K562 (cell line): Measurements from ENCODE around the gene NF1. TPM values are rescaled to one million over a fixed set of nuclear protein-coding genes. Genes with fewer than 3 reads are reported as not detected.
A peak's percentile ranks its signal among the peaks of the same experiment; 100 is the strongest.

Experiments used
- ETV5 ChIP-seq: sonication (generic); formaldehyde crosslinking; IDR thresholded peaks from 2 replicates; pipeline ENCODE4 v1.4.0; 2020; ENCODE audit warnings: low read depth, mild to moderate bottlenecking, missing genetic modification reagents
- FUS ChIP-seq: fragments of 200-400 bp; formaldehyde crosslinking; optimal IDR thresholded peaks from 2 replicates; pipeline ENCODE3; 2017; ENCODE audit warnings: low read depth, low read length
- HNRNPLL ChIP-seq: fragments of 200-400 bp; formaldehyde crosslinking; IDR thresholded peaks from 2 replicates; pipeline ENCODE4 v1.6.1; 2017; ENCODE audit warnings: low read length, low read depth, mild to moderate bottlenecking; ENCODE audit not compliant: poor library complexity, severe bottlenecking
- KLF1 ChIP-seq: fragments of 450-650 bp; IDR thresholded peaks from 2 replicates; pipeline ENCODE4 v1.6.1; 2016; ENCODE audit warnings: missing genetic modification characterization, missing compliant biosample characterization
- MCM2 ChIP-seq: fragments of 450-650 bp; IDR thresholded peaks from 2 replicates; pipeline ENCODE4 v1.6.1; 2017; ENCODE audit warnings: low read depth, mild to moderate bottlenecking
- MECOM ChIP-seq: fragments of 250-450 bp; sonication (Bioruptor Pico); IDR thresholded peaks from 2 replicates; pipeline ENCODE4 v1.8.0; 2022; ENCODE audit warnings: inconsistent platforms
- MTF1 ChIP-seq: fragments of 250-450 bp; sonication (Bioruptor Pico); IDR thresholded peaks from 2 replicates; pipeline ENCODE4 v1.9.0; 2021; ENCODE audit warnings: moderate library complexity, mild to moderate bottlenecking, inconsistent platforms, borderline replicate concordance
- NFATC3 ChIP-seq: fragments of 450-650 bp; IDR thresholded peaks from 2 replicates; pipeline ENCODE4 v1.6.1; 2017; ENCODE audit warnings: mild to moderate bottlenecking
- NFRKB ChIP-seq: fragments of 450-650 bp; IDR thresholded peaks from 2 replicates; pipeline ENCODE4 v1.6.1; 2016; ENCODE audit warnings: low read depth
- PCBP2 ChIP-seq: fragments of 200-400 bp; formaldehyde crosslinking; IDR thresholded peaks from 2 replicates; pipeline ENCODE4 v1.6.1; 2018; ENCODE audit warnings: low read length, low read depth, mild to moderate bottlenecking, moderate library complexity; ENCODE audit not compliant: poor library complexity, severe bottlenecking
- PHTF2 ChIP-seq: fragments of 250-450 bp; sonication (Bioruptor Pico); IDR thresholded peaks from 2 replicates; pipeline ENCODE4 v1.5.0; 2021; ENCODE audit warnings: mild to moderate bottlenecking
- POLR3A ChIP-seq: IDR thresholded peaks from 2 replicates; pipeline ENCODE4 v1.6.1; 2011; ENCODE audit warnings: borderline replicate concordance, mild to moderate bottlenecking, moderate library complexity; ENCODE audit not compliant: insufficient read length, insufficient read depth; ENCODE audit errors: extremely low read depth
- POLR3G ChIP-seq: IDR thresholded peaks from 2 replicates; pipeline ENCODE4 v1.6.1; 2011; ENCODE audit not compliant: insufficient read length, insufficient replicate concordance; ENCODE audit errors: extremely low read depth
- RCOR1 ChIP-seq, 2 experiments: IDR thresholded peaks; 2 replicates each; pipeline ENCODE4 v1.6.1; 2012; ENCODE audit warnings: low read depth in 2 of 2, low read length in 2 of 2, borderline replicate concordance in 1 of 2, improper control_type of control experiment in 1 of 2
- SP1 ChIP-seq: sonication (generic); formaldehyde crosslinking; IDR thresholded peaks from 2 replicates; pipeline ENCODE4 v1.8.1; 2022; ENCODE audit warnings: mild to moderate bottlenecking, missing genetic modification reagents
- polyA plus RNA-seq, 8 experiments: library from polyadenylated mRNA; depleted of rRNA in 4 of 8; stranded (reverse) in 5 of 8; unstranded in 3 of 8; fragments of >200 nt; fragmentation: Nextera tagmentation in 2 of 8; fragmentation: Illumina TruSeq in 1 of 8; extraction: Ambion mirVana in 2 of 8; extraction: Trizol in 1 of 8; gene quantifications; 2 replicates each; pipeline versions ENCODE4 v1.2.1 to v1.2.3, GENCODE V29; 2011 to 2014; ENCODE audit warnings: inconsistent platforms in 1 of 8, missing spikeins in 1 of 8
- total RNA-seq, 7 experiments: library from RNA; depleted of rRNA in 6 of 7; stranded (reverse); fragments of >200 nt in 6 of 7; fragmentation: Illumina TruSeq in 2 of 7; extraction: Trizol in 2 of 7; gene quantifications; 2 replicates each; pipeline versions ENCODE4 v1.2.1 to v1.2.3, GENCODE V29; 2011 to 2021; ENCODE audit warnings: low replicate concordance in 1 of 7
- TF ChIP-seq, protein P1 (sequence below): sonication (generic); formaldehyde crosslinking; IDR thresholded peaks from 2 replicates; pipeline ENCODE4 v1.8.1; 2022; ENCODE audit warnings: missing genetic modification reagents
- TF ChIP-seq, protein P2 (sequence below): fragments of 200-800 bp; sonication (Bioruptor generic); IDR thresholded peaks from 2 replicates; pipeline ENCODE4 v1.6.1; 2017; ENCODE audit warnings: missing genetic modification characterization, missing compliant biosample characterization
- TF ChIP-seq, protein P3 (sequence below), 2 experiments: fragments of 450-650 bp; IDR thresholded peaks; 2 replicates each; pipeline ENCODE4 v1.6.1; 2016; ENCODE audit warnings: mild to moderate bottlenecking in 2 of 2, borderline replicate concordance in 1 of 2, low read depth in 1 of 2, moderate library complexity in 1 of 2

NF1 gene
- total and polyA plus RNA-seq, 9 of the 15 experiments (the other 6 are each of a cell fraction or from before 2014, with no cell fraction given), result 3.4 to 41.9 (median 24.3) TPM

DNA sequence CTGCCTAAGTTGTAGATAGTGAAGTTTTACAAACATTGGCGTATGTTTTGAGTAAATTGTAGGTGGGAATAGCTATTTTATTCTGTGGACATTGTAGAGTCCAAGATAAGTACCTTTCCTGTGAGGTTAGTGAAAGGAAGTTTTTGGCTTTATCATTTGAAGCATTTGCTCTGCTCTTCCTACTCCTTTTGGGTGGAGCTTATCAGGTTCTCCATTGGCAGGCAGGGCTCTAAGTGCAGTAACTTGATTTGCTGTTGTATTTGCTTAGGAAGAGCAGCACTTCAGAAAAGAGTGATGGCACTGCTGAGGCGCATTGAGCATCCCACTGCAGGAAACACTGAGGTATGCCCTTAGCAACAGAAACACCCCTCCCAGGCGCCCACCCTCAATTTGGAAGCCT, 132.2 kb downstream of the NF1 start (continued):
- TF ChIP-seq MTF1 (CRISPR knock-in tag) (no peak), PCBP2 (no peak), PHTF2 (CRISPR knock-in tag) (no peak), HNRNPLL (no peak), NFRKB (no peak), NFATC3 (no peak), FUS (no peak), KLF1 (no peak), POLR3A (no peak), MCM2 (no peak), ETV5 (no peak), SP1 (no peak), POLR3G (no peak), RCOR1 (IDR thresholded peaks at IDR 0.05; ENCODE audit: borderline replicate concordance in 1 of 2, low read depth in 2 of 2, low read length in 2 of 2) (peak in 1 of 2 experiments; percentile 60; a peak in 1 of 4 replicates), MECOM (no peak)
- TF ChIP-seq, protein P1, sequence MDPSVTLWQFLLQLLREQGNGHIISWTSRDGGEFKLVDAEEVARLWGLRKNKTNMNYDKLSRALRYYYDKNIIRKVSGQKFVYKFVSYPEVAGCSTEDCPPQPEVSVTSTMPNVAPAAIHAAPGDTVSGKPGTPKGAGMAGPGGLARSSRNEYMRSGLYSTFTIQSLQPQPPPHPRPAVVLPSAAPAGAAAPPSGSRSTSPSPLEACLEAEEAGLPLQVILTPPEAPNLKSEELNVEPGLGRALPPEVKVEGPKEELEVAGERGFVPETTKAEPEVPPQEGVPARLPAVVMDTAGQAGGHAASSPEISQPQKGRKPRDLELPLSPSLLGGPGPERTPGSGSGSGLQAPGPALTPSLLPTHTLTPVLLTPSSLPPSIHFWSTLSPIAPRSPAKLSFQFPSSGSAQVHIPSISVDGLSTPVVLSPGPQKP (CRISPR knock-in tag), result no peak
- TF ChIP-seq, protein P2, sequence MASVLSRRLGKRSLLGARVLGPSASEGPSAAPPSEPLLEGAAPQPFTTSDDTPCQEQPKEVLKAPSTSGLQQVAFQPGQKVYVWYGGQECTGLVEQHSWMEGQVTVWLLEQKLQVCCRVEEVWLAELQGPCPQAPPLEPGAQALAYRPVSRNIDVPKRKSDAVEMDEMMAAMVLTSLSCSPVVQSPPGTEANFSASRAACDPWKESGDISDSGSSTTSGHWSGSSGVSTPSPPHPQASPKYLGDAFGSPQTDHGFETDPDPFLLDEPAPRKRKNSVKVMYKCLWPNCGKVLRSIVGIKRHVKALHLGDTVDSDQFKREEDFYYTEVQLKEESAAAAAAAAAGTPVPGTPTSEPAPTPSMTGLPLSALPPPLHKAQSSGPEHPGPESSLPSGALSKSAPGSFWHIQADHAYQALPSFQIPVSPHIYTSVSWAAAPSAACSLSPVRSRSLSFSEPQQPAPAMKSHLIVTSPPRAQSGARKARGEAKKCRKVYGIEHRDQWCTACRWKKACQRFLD (CRISPR knock-in tag), result no peak
- TF ChIP-seq, protein P3, sequence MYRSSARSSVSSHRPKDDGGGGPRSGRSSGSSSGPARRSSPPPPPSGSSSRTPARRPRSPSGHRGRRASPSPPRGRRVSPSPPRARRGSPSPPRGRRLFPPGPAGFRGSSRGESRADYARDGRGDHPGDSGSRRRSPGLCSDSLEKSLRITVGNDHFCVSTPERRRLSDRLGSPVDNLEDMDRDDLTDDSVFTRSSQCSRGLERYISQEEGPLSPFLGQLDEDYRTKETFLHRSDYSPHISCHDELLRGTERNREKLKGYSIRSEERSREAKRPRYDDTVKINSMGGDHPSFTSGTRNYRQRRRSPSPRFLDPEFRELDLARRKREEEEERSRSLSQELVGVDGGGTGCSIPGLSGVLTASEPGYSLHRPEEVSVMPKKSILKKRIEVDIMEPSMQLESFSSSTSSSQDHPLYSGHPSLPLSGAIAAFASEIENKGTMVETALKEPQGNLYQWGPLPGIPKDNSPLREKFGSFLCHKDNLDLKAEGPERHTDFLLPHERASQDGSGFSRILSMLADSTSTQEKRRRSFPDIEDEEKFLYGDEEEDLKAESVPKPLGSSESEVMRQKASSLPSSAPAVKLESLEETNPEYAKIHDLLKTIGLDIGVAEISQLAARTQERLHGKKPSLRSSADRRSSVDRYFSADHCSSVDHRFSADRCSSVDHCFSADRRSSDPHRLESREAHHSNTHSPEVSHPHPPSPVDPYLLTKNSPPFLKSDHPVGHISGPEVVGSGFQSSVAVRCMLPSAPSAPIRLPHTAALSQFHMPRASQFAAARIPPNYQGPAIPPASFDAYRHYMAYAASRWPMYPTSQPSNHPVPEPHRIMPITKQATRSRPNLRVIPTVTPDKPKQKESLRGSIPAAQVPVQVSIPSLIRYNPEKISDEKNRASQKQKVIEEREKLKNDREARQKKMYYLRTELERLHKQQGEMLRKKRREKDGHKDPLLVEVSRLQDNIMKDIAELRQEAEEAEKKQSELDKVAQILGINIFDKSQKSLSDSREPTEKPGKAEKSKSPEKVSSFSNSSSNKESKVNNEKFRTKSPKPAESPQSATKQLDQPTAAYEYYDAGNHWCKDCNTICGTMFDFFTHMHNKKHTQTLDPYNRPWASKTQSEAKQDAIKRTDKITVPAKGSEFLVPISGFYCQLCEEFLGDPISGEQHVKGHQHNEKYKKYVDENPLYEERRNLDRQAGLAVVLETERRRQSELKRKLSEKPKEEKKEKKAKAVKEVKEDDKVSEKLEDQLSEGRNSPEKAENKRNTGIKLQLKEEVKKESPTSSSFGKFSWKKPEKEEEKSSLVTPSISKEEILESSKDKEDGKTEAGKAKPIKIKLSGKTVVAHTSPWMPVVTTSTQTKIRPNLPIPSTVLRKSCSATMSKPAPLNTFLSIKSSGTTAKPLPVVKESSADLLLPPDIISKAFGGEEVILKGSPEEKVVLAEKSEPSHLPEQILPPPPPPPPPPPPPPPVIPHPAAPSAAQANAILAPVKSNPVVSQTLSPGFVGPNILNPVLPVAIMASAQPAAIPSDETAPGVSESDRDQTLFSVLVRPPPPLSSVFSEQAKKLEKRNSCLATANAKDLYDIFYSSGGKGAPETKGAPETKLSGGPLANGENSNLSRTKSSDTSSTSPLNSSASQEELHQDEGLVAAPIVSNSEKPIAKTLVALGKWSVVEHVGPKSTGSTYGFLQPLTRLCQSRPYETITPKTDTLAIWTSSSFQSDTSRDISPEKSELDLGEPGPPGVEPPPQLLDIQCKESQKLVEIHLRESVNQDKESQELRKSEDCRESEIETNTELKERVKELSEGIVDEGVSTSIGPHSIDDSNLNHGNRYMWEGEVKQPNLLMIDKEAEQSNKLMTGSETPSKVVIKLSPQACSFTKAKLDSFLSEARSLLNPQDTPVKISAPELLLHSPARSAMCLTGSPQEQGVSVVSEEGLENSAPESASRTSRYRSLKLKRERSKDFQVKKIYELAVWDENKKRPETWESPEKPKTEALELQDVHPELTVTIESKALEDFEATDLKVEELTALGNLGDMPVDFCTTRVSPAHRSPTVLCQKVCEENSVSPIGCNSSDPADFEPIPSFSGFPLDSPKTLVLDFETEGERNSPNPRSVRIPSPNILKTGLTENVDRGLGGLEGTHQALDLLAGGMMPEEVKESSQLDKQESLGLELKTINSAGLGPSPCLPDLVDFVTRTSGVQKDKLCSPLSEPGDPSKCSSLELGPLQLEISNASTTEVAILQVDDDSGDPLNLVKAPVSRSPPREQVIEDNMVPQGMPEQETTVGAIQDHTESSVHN (IDR thresholded peaks at IDR 0.05; ENCODE audit: borderline replicate concordance in 1 of 2, low read depth in 1 of 2), result no peak
